ELR (cell line): ENCODE results near the gene MAP3K8.

ENCODE experiments used
- DNase-seq: peaks from one replicate; pipeline ENCODE4 v3.0.0-alpha.2; 2015; ENCODE audit warnings: low read depth

Gene MAP3K8

DNA sequence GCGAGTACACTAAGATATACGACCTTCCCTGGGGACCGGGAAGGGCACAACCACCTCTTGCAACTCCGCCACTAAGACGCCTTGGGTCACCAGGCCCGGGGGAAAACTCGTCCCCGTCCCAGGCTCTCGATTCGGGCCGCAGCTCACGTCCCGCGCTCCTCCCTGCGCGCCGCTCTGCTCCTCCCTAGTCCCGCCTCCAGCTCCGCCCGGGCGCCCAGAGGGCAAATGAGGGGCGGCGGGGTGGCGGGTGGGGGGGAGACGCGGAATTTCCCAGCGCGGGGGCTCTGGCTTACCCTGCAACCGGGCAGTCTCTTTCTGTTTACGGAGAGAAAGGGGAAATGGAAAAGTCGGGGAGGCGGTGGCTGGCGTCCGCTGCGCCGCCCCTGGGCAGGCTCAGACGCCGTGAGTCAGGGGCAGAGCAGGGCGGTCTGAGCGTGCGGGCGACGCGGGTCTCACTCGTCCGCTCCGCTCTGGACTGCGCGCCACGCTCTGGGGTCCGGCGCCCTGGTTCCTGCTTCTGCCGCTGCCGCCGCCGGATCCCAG, at the start of gene MAP3K8:
Gene MAP3K8 (plus strand): TSS at position 455 of the 543 bp plus-strand sequence. CDS start 4,755 bp downstream, outside the sequence.
- DNase-seq: peak; percentile 82

DNA sequence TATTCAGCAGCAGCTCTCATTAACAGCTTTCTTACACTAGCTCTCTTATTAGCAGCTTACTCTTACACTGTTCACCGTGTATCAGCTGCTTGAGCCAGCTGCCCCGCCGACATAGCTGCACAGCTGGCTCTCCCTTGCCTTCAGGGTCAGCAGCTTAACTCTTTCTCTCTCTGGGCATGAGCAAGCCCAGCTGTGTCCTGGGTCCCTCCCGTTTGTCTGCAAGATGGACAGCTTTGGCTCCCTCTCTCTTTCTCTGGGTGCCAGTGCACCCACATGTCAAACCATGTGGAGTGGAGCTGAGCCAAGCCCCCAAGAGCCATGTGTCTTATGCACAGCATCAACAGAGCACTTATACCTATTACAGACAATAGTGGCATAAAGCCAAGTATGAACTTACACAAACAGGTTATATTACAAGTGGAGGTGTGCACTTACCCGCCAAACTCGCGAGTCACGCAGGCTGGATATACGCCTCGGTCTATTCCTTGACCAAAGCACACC, 49.2 kb upstream of the MAP3K8 start:
- DNase-seq: peak; percentile 50

GRCh38 chr10:30386801-30387588, 47.0 kb upstream of the MAP3K8 start:
- peak; percentile 50 for DNase-seq

- DNase-seq: peak; percentile 62
These were observed 46.2 kb upstream of the MAP3K8 start for GRCh38 chr10:30387646-30388243.

DNA sequence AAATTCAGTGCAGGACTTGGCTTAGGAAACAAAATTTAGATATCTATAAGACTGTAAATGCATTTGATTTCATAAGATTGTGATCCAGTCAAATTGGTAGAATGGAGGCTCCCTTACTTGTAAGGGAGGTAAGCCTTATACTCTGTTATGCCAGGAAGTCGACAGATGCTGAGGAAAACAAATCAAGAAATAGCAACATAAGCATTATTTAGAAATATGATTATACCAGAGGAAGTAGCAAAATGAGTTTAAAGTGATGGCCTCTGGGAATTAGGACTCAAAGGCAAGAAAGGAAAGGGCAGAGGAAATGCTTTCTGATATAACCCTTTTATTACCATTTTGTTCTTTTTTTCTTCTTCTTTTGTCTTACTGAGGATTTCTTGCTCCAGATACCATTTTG, 44.4 kb upstream of the MAP3K8 start:
- no peak for DNase-seq

DNA sequence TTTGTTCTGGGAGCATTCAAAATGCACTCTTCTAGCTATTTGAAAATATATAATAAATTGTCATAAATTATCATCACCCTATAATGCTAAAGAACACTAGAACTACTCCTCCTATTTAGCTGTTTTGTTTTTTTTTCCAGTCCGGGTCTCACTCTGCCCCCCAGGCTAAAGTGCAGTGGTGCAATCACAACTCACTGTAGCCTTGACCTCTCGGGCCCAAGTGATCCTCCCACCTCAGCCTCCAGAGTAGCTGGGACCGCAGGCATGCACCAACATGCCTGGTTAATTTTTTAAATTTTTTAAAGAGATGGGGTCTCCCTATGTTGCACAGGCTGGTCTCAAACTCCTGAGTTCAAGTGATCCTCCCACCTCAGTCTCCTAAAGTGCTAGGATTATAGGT, 43.8 kb upstream of the MAP3K8 start:
- no peak for DNase-seq

DNA sequence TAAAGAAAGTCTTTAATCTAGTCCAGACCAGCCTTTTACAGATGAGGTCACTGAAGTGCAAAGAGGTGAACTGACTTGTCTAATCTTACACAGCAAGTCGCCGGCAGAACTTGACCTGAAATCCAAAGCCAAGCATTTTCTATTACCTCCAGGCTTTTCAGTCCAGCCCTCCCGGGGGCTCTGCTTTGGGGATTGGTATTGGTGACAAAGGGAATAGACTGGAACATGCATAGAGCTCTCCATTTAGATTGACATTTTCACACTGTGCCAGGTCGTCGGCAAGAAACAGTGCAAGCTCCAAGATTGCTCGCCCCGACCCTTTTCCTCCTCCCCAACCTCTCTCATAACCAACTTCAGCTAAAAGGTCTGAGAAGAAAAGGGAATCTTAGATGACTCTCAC, 42.7 kb upstream of the MAP3K8 start:
- no peak for DNase-seq

- DNase-seq: peak; percentile 71
These were observed 41.4 kb upstream of the MAP3K8 start for GRCh38 chr10:30392564-30392990.

- DNase-seq: no peak
These were observed 37.7 kb upstream of the MAP3K8 start for GRCh38 chr10:30396293-30396692.

DNA sequence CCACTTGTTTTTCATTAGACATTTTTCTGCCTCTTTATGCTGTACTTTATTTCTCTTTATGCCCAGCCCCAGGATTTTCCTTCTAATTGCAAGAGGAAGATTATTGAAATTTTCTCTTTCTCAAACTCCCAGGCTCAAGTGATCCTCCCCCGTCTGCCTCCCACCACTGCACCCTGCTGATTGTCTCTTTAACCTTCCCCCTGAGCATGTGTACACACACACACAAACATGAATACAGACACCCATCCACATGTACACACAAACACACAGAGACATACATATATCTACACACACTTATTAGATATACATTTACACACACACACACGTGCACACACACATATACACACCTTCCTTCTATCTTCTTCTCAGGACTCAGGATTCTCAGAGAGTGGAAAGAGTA, 37.3 kb upstream of the MAP3K8 start:
- no peak for DNase-seq

DNA sequence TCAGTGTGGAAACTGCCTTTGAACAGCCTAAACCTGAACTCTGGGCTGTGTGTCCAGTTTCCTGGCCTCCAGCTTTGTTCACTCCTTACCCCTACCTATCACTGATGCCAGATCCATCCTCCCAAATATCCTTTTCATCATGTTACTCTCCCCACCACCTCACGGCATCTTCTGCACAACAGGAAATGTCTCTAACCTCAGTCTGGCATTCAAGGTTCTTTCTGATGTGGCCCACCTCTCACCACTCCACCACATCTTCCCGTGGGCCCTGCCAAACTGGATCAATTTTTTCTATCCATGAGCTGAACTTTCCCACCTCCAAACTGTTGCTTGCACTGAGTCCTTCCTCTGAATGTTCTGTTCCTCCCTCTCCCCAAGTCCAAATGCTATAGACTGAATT, 35.8 kb upstream of the MAP3K8 start:
- DNase-seq: no peak

- DNase-seq: no peak
These were observed 35.2 kb upstream of the MAP3K8 start for GRCh38 chr10:30398788-30399187.

DNA sequence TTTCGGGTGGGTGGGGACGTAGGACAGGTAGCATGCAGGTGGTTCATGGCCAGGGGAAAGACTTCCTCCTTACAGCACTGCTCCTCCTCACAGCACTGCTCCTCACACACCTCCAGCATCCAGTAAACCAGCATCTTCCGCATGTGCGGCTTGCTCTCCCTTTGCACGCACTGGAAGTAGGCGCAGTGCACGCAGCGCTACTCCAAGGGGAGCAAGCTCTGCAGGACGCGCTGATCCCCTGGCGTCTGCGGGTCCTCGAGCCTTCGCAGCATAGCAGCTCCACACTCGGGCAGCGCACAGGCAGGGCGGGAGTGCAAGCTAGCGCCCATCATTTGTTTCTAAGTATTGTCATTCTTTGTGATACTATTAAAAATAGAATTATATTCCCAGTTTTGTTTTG, 30.5 kb upstream of the MAP3K8 start:
- DNase-seq: no peak

DNA sequence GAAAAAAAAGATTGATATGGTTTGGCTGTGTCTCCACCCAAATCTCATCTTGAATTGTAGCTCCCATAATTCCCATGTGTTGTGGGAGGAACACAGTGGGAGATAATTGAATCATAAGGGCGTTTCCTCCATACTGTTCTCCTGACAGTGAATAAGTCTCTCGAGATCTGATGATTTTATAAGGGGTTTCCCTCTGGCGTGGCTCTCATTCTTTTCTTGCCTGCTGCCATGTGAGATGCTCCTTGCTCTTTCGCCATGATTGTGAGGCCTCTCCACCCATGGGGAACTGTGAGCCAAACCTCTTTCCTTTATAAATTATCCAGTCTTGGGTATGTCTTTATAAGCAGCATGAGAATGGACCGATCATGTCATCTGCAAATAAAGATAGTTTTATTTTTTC, 29.4 kb upstream of the MAP3K8 start:
- DNase-seq: no peak

DNA sequence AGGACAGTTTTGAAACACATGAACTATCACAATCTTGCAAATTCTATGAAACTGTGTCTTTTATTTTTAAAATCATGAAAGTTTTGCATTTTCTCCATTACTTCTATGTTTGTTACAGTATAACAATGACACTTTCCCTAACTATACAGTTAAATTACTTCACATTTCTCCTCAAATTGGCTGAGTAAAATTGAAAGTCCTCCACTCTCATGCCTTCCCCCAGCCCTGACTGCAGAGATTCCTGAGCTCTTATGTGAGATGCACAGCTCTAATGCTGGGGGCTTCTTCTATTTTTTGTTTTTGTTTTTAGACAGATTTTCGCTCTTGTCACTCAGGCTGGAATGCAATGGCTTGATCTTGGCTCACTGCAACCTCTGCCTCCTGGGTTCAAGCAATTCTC, 22.7 kb upstream of the MAP3K8 start:
- no peak for DNase-seq

DNA sequence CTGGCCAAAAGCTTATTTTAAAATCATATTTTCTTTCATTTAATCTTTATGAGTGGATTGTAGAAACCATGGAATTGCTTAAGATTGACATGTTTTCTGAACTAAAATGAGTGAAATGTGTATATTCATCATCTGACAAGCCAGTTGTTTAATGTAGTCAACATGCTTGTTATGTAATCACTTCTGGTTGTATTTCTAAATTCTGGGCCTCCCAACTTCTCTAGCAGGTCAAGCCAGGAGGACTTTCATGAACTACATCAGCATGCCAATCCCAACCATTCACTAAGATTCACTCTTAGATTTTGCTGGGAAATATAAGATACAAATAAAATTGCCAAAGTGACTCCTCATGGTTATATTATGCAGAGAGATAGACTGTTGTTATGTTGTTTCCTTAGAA, 21.1 kb upstream of the MAP3K8 start:
- DNase-seq: no peak

GRCh38 chr10:30413996-30414576, 19.9 kb upstream of the MAP3K8 start:
- DNase-seq: peak; percentile 68

DNA sequence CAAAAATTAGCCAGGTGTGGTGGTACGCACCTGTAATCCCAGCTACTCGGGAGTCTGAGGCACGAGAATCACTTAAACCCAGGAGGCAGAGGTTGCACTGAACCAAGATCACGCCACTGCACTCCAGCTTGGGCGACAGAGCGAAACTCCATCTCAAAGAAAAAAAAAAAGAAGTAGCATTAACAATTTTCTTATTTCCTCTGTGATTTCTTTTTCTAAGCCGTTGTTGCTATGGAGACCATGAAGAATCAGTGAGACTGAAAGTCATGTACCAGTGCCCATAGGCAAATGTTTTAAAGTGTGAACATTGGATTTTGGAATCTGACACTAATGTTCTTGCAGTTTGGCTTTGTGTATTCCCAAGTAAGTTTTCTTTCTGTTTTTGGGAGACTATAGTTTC, 18.4 kb upstream of the MAP3K8 start:
- no peak for DNase-seq

DNA sequence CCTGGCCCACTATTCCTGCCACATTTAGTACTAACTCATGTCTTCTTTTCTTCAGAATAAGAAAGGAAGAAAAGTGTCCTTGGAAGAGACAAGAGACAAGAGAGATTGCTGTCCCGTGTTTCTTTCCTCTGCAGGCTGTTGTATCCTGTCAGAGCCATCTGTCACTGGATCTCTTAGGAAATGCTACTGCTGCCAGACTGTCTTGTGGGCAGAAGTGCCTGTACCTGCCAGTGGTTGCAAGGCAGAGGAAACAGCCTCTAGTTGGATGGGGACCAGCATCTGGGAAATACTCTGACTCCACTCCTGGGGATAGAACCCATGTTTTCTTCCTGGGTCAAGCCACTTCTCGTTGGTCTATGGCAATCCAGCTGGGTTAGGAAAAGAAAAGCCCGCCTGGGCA, 16.7 kb upstream of the MAP3K8 start:
- DNase-seq: no peak

DNA sequence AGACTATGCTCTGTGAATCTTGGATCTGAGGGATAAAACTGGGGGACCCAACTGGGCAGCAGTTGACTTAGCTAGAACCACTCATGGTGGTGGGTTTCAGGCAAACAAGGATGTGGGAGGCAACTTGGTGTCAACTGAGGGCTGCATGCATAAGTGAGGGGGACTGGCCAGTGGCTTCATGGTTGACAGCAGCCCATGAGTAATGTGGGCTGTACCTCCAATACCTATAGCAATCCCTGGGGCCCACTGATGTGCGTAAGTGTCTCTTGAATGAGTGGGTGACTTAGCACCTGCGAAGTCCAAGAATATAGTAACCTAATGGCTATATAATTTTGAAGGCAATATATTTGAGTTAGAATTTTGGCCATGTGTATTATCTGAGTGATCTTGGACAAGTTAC, 13.7 kb upstream of the MAP3K8 start:
- no peak for DNase-seq

DNA sequence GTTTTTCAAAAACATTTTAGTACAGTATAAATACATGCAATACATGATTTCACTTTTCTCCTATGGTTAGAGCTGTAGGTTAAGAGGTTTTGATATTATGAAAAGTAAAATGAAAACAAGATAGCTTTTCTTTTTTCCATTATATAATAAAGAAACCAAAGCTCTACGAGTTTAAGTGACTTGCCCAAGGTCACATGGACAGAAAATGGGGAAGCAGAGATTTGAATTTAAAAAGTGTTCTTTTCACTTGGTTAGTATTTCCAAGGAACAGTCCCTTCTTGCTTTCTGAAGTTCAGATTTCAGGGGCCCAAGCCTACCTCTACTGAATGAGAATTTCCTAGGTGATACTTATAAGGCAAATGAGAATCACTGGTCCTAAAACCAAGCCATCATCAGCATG, 13.2 kb upstream of the MAP3K8 start:
- no peak for DNase-seq

DNA sequence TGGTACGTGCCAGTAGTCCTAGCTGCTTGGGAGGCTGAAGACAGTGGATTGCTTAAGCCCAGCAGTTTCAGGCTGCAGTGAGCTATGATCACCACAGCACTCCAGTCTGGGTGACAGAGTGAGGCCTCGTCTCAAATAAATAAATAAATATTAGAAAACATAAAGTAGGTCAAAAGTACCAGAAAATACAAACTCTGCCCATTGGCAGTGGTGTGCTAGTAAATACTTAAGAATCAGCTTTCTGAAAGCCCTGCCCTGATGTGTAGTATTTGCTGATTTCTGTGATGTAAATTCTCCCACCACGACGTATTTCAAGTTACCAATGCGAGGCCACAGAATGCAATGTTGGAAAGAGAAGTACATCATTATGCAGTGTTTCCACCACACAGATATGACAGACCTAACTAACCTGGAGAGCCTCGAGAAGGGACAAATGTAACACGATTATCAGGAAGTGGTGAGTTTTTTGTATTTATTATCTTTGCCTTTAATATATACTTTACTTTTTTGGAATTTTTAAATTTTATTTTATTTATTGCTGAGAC, 11.8 kb upstream of the MAP3K8 start:
- DNase-seq: no peak
